Endodermal cell (in vitro differentiated cells): ENCODE measurements around the gene PCNX1. TPM values are rescaled to one million over a fixed set of nuclear protein-coding genes. Genes with fewer than 3 reads are reported as not detected.
A peak's percentile ranks its signal among the peaks of the same experiment; 100 is the strongest.

Experiments
- DNase-seq: peaks from one replicate; pipeline ENCODE4 v3.0.0-alpha.2; 2017
- H3K27ac ChIP-seq: 2 replicates; pipeline ENCODE4 v1.5.1; 2013; ENCODE audit warnings: mild to moderate bottlenecking, low read depth, low read length, moderate library complexity
- H3K27me3 ChIP-seq: 2 replicates; pipeline ENCODE4 v1.6.1; 2013; ENCODE audit warnings: mild to moderate bottlenecking, low read length, moderate library complexity; ENCODE audit not compliant: insufficient read depth, control insufficient read depth, poor library complexity, severe bottlenecking
- H3K36me3 ChIP-seq: 2 replicates; pipeline ENCODE4 v1.7.0; 2013; ENCODE audit warnings: mild to moderate bottlenecking, low read length, moderate library complexity; ENCODE audit not compliant: control insufficient read depth, insufficient read depth
- H3K4me1 ChIP-seq: one replicate; pipeline ENCODE4 v1.7.0; 2013; ENCODE audit warnings: low read length; ENCODE audit not compliant: control insufficient read depth, insufficient read depth
- H3K4me3 ChIP-seq: 2 replicates; pipeline ENCODE4 v1.5.1; 2013; ENCODE audit warnings: mild to moderate bottlenecking, low read length, moderate library complexity
- H3K9ac ChIP-seq: 2 replicates; pipeline ENCODE4 v1.6.1; 2013; ENCODE audit warnings: mild to moderate bottlenecking, low read length, moderate library complexity; ENCODE audit not compliant: poor library complexity, severe bottlenecking; ENCODE audit errors: extremely low read depth
- H3K9me3 ChIP-seq: 2 replicates; pipeline ENCODE4 v1.6.1; 2013; ENCODE audit warnings: mild to moderate bottlenecking, low read length, moderate library complexity; ENCODE audit not compliant: control insufficient read depth
- H3K27ac Mint-ChIP-seq: 2 replicates; pipeline ENCODE4 v1.8.0; 2020; ENCODE audit warnings: mixed read lengths
- H3K27me3 Mint-ChIP-seq: 2 replicates; pipeline ENCODE4 v1.8.0; 2021; ENCODE audit warnings: mild to moderate bottlenecking, mixed read lengths; ENCODE audit not compliant: insufficient read depth
- H3K36me3 Mint-ChIP-seq: 2 replicates; pipeline ENCODE4 v1.8.0; 2020; ENCODE audit warnings: low read depth, mixed read lengths
- H3K4me1 Mint-ChIP-seq: 2 replicates; pipeline ENCODE4 v1.8.0; 2020; ENCODE audit warnings: mixed read lengths
- H3K4me3 Mint-ChIP-seq: 2 replicates; pipeline ENCODE4 v1.8.0; 2020; ENCODE audit warnings: mild to moderate bottlenecking, moderate library complexity, mixed read lengths
- H3K9me3 Mint-ChIP-seq: 2 replicates; pipeline ENCODE4 v1.8.0; 2020; ENCODE audit warnings: mild to moderate bottlenecking, mixed read lengths
- whole genome bisulfite sequencing, 2 experiments: methylation state at CpG; one replicate each; pipeline versions ENCODE4 v1.1.5 to v1.1.7; 2013; ENCODE audit warnings: missing lambda C conversion rate in 2 of 2, mixed read lengths in 1 of 2; ENCODE audit not compliant: insufficient coverage in 1 of 2, insufficient read length in 1 of 2; 5-methylcytosine and 5-hydroxymethylcytosine counted together
- total RNA-seq, 2 donors: library from RNA; stranded (reverse); fragmentation: NEBNext Ultra II Directional in 1 of 2; extraction: Animal tissue kit (Norgen Biotek cat#: 25700) in 1 of 2; gene quantifications; 2 replicates in 1 of 2; 3 replicates in 1 of 2; pipeline ENCODE4 v1.2.1, GENCODE V29; 2021
- TF ChIP-seq, protein P1 (sequence below): fragments of 200-600 bp; sonication (generic); conservative IDR thresholded peaks from 2 replicates; pipeline ENCODE4 v1.5.0; 2021; ENCODE audit warnings: antibody characterized with exemption, mild to moderate bottlenecking

PCNX1 gene
- total RNA-seq, 2 donors from 2014 or later = 68.2 TPM

DNA sequence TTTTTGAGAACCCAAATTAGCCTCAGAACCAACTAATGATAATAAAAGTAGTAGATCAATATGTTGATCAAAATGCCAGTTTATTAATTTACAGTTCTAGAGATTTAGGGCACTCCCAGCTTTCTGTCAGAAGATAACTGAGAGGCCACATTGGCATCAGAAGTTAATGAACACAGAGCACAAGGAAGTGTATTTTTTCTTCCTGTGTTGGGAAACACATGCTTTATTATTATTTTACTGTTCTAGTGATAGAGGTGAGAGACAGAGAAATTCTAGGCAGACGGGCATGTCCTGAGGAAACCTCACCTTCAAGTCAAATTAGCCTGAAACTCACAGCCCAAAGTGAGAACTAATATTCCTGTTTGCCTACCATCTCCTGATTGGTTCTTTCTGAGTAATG lies 213.7 kb downstream of the PCNX1 start:
- H3K9me3 ChIP-seq = peaks cover 66% of the 10 kb centered on the region
- H3K27me3 ChIP-seq = no peaks in the 10 kb centered on the region
- no peak overlapping the region for H3K4me3 ChIP-seq
- 100% methylated on average over 1 of the region's 1 CpG; no CpG with 5 or more reads in 1 of the 2 experiments for WGBS, 2 experiments
- peaks cover 26% of the 10 kb centered on the region for H3K36me3 ChIP-seq
- H3K27ac Mint-ChIP-seq = no peak overlapping the region
- H3K9me3 Mint-ChIP-seq = peaks cover 60% of the 10 kb centered on the region
- H3K4me1 ChIP-seq = no peaks in the 10 kb centered on the region
- H3K4me3 Mint-ChIP-seq = no peak overlapping the region
- no peaks in the 10 kb centered on the region for H3K27me3 Mint-ChIP-seq
- H3K9ac ChIP-seq = no peak overlapping the region
- peaks cover 9% of the 10 kb centered on the region for H3K4me1 Mint-ChIP-seq
- H3K36me3 Mint-ChIP-seq = peaks cover 61% of the 10 kb centered on the region
- no peak for DNase-seq
- TF ChIP-seq, protein P1, sequence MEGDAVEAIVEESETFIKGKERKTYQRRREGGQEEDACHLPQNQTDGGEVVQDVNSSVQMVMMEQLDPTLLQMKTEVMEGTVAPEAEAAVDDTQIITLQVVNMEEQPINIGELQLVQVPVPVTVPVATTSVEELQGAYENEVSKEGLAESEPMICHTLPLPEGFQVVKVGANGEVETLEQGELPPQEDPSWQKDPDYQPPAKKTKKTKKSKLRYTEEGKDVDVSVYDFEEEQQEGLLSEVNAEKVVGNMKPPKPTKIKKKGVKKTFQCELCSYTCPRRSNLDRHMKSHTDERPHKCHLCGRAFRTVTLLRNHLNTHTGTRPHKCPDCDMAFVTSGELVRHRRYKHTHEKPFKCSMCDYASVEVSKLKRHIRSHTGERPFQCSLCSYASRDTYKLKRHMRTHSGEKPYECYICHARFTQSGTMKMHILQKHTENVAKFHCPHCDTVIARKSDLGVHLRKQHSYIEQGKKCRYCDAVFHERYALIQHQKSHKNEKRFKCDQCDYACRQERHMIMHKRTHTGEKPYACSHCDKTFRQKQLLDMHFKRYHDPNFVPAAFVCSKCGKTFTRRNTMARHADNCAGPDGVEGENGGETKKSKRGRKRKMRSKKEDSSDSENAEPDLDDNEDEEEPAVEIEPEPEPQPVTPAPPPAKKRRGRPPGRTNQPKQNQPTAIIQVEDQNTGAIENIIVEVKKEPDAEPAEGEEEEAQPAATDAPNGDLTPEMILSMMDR = no peak
- no peak overlapping the region for H3K27ac ChIP-seq

GRCh38 chr14:71121711-71122110 lies 214.5 kb downstream of the PCNX1 start:
- Mint-ChIP-seq H3K4me1 (peaks cover 9% of the 10 kb centered on the region), H3K27me3 (no peaks in the 10 kb centered on the region), H3K27ac (no peak overlapping the region), H3K9me3 (peaks cover 67% of the 10 kb centered on the region), H3K4me3 (no peak overlapping the region), H3K36me3 (peaks cover 63% of the 10 kb centered on the region)
- H3K27ac ChIP-seq = no peak overlapping the region
- H3K27me3 ChIP-seq = no peaks in the 10 kb centered on the region
- H3K4me3 ChIP-seq = no peak overlapping the region
- peaks cover 73% of the 10 kb centered on the region for H3K9me3 ChIP-seq
- WGBS, 2 experiments = 93 to 98% methylated on average over 2 to 5 of the region's 5 CpGs
- no peak overlapping the region for H3K9ac ChIP-seq
- H3K36me3 ChIP-seq = peaks cover 25% of the 10 kb centered on the region
- TF ChIP-seq, protein P1 = no peak
- DNase-seq = no peak
- H3K4me1 ChIP-seq = no peaks in the 10 kb centered on the region

DNA sequence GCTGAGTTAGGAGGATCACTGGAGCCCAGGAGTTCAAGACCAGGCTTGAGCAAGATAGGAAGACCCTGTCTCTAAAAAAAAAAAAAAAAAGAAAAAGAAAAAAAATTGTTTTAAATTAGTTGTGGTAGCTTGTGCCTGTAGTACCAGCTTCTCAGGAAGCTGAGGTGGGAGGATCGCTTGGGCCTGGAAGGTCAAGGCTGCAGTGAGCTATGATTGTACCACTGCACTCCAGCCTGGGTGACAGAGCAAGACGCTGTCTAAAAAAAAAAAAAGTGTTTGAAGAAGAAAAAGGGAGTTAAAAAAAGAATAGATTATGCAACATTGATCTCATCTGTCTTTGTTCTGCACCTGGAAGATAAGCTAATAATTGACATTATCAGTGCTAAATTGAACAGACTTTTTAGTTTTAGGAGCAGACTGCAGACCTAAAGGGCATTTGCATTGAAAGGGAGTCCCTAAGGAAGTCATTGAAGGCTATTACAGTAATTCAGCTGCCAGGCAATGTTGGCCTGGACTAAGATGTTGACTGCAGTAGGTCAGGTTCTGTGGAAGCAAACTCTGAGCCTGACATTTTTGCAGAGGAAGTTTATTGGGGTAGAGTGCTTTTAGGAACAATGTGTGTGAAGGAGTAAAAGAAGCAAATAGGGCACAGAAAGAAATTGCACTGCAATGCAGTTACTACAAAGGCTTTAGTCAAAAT lies 215.8 kb downstream of the PCNX1 start:
- Histone ChIP-seq H3K4me1 (no peaks in the 10 kb centered on the region), H3K27ac (no peak overlapping the region), H3K9ac (no peak overlapping the region), H3K27me3 (no peaks in the 10 kb centered on the region), H3K4me3 (peak overlapping the region; percentile 67), H3K36me3 (peaks cover 14% of the 10 kb centered on the region), H3K9me3 (peaks cover 76% of the 10 kb centered on the region)
- DNase-seq = no peak
- H3K4me1 Mint-ChIP-seq = peaks cover 7% of the 10 kb centered on the region
- 85 to 100% methylated on average over 2 of the region's 2 CpGs for WGBS, 2 experiments
- H3K36me3 Mint-ChIP-seq = peaks cover 58% of the 10 kb centered on the region
- H3K27ac Mint-ChIP-seq = no peak overlapping the region
- no peak overlapping the region for H3K4me3 Mint-ChIP-seq
- TF ChIP-seq, protein P1 = no peak
- H3K27me3 Mint-ChIP-seq = no peaks in the 10 kb centered on the region
- peaks cover 78% of the 10 kb centered on the region for H3K9me3 Mint-ChIP-seq
